WTC11 (cell line): ENCODE measurements around the gene YTHDC1. TPM values are rescaled to one million over a fixed set of nuclear protein-coding genes. Genes with fewer than 3 reads are reported as not detected.
A peak's percentile ranks its signal among the peaks of the same experiment; 100 is the strongest.

Experiments used
- ATAC-seq: fragments of 200-7000 bp; cut with Tn5 transposase; 2 replicates; pipeline ENCODE4 v1.10.0; 2021; ENCODE audit warnings: mild to moderate bottlenecking, moderate library complexity
- CTCF ChIA-PET: fragments of 300-600 bp; sonication (Branson Sonifier 250); formaldehyde crosslinking; loops from one replicate; lab custom pipeline; 2021; ENCODE audit warnings: antibody characterized with exemption; lab: Charles Lee
- POLR2A ChIA-PET: fragments of 350-600 bp; sonication (Branson Sonifier 250); formaldehyde crosslinking; loops from one replicate; lab custom pipeline; 2021; ENCODE audit warnings: antibody characterized with exemption; lab: Charles Lee
- DNase-seq: peaks from one replicate; pipeline ENCODE4 v3.0.0; 2021; ENCODE audit warnings: low spot score
- H3K27ac Mint-ChIP-seq: 2 replicates; pipeline ENCODE4 v1.8.0; 2021; ENCODE audit warnings: mixed read lengths
- H3K27me3 Mint-ChIP-seq: 2 replicates; pipeline ENCODE4 v1.8.0; 2021; ENCODE audit warnings: low read depth, mild to moderate bottlenecking, moderate library complexity, mixed read lengths
- H3K36me3 Mint-ChIP-seq: 2 replicates; pipeline ENCODE4 v1.8.0; 2021; ENCODE audit warnings: mixed read lengths
- H3K4me1 Mint-ChIP-seq: 2 replicates; pipeline ENCODE4 v1.8.0; 2022; ENCODE audit warnings: mixed read lengths
- H3K4me3 Mint-ChIP-seq: 2 replicates; pipeline ENCODE4 v1.8.0; 2021; ENCODE audit warnings: mild to moderate bottlenecking, moderate library complexity, mixed read lengths
- H3K9me3 Mint-ChIP-seq: 2 replicates; pipeline ENCODE4 v1.8.0; 2021; ENCODE audit warnings: mixed read lengths
- ELF4 ChIP-seq: sonication (generic); formaldehyde crosslinking; IDR thresholded peaks from 2 replicates; pipeline ENCODE4 v1.8.1; 2022; ENCODE audit warnings: low read depth, mild to moderate bottlenecking, moderate library complexity, missing genetic modification reagents
- EMX1 ChIP-seq: fragments of 250-450 bp; sonication (Bioruptor Pico); IDR thresholded peaks from 2 replicates; pipeline ENCODE4 v1.8.0; 2021; ENCODE audit warnings: mild to moderate bottlenecking
- FOXJ3 ChIP-seq: sonication (generic); formaldehyde crosslinking; IDR thresholded peaks from 2 replicates; pipeline ENCODE4 v1.9.0; 2021; ENCODE audit warnings: missing genetic modification reagents, mild to moderate bottlenecking, borderline replicate concordance
- FOXP1 ChIP-seq: sonication (generic); formaldehyde crosslinking; IDR thresholded peaks from 2 replicates; pipeline ENCODE4 v1.8.0; 2022; ENCODE audit warnings: missing genetic modification reagents, mild to moderate bottlenecking, moderate library complexity, borderline replicate concordance
- GABPB1 ChIP-seq: sonication (generic); formaldehyde crosslinking; IDR thresholded peaks from 2 replicates; pipeline ENCODE4 v1.8.1; 2023; ENCODE audit warnings: mild to moderate bottlenecking, missing genetic modification reagents
- HMGA2 ChIP-seq: fragments of 250-450 bp; sonication (Bioruptor Pico); IDR thresholded peaks from 2 replicates; pipeline ENCODE4 v1.4.0; 2021; ENCODE audit warnings: mild to moderate bottlenecking, moderate library complexity
- NFE2L1 ChIP-seq: sonication (generic); formaldehyde crosslinking; IDR thresholded peaks from 2 replicates; pipeline ENCODE4 v1.8.1; 2023; ENCODE audit warnings: missing genetic modification reagents
- NR1H2 ChIP-seq: sonication (generic); formaldehyde crosslinking; IDR thresholded peaks from 2 replicates; pipeline ENCODE4 v1.9.0; 2021; ENCODE audit warnings: mild to moderate bottlenecking, moderate library complexity, missing genetic modification reagents
- RELA ChIP-seq: sonication (generic); formaldehyde crosslinking; IDR thresholded peaks from 2 replicates; pipeline ENCODE4 v1.8.1; 2022; ENCODE audit warnings: missing genetic modification reagents, mild to moderate bottlenecking, borderline replicate concordance
- SOX15 ChIP-seq: fragments of 250-450 bp; sonication (Bioruptor Pico); IDR thresholded peaks from 2 replicates; pipeline ENCODE4 v1.9.0; 2021; ENCODE audit warnings: mild to moderate bottlenecking
- TEAD1 ChIP-seq: sonication (generic); formaldehyde crosslinking; IDR thresholded peaks from 2 replicates; pipeline ENCODE4 v1.8.0; 2022; ENCODE audit warnings: mild to moderate bottlenecking, missing genetic modification reagents
- TP53 ChIP-seq: sonication (generic); formaldehyde crosslinking; IDR thresholded peaks from 2 replicates; pipeline ENCODE4 v1.8.1; 2023; ENCODE audit warnings: mild to moderate bottlenecking, missing genetic modification reagents
- ZNF121 ChIP-seq: sonication (generic); formaldehyde crosslinking; IDR thresholded peaks from 2 replicates; pipeline ENCODE4 v1.8.0; 2023; ENCODE audit warnings: missing genetic modification reagents
- ZNF396 ChIP-seq: fragments of 250-450 bp; sonication (Bioruptor Pico); IDR thresholded peaks from 2 replicates; pipeline ENCODE4 v1.8.0; 2021; ENCODE audit warnings: mild to moderate bottlenecking, moderate library complexity, borderline replicate concordance
- total RNA-seq: library from RNA; stranded (reverse); gene quantifications from 3 replicates; pipeline ENCODE4 v1.2.3, GENCODE V29; 2021
- TF ChIP-seq, protein P1 (sequence below): sonication (generic); formaldehyde crosslinking; IDR thresholded peaks from 2 replicates; pipeline ENCODE4 v1.8.1; 2023; ENCODE audit warnings: mild to moderate bottlenecking, missing genetic modification reagents
- TF ChIP-seq, protein P2 (sequence below): sonication (generic); formaldehyde crosslinking; conservative IDR thresholded peaks from 2 replicates; pipeline ENCODE4 v1.8.1; 2022; ENCODE audit warnings: mild to moderate bottlenecking, missing genetic modification reagents
- TF ChIP-seq, protein P3 (sequence below): sonication (generic); formaldehyde crosslinking; IDR thresholded peaks from 2 replicates; pipeline ENCODE4 v1.8.1; 2023; ENCODE audit warnings: mild to moderate bottlenecking, missing genetic modification reagents
- TF ChIP-seq, protein P4 (sequence below): fragments of 250-450 bp; sonication (Bioruptor Pico); IDR thresholded peaks from 2 replicates; pipeline ENCODE4 v1.8.0; 2021; ENCODE audit warnings: mild to moderate bottlenecking
- TF ChIP-seq, protein P5 (sequence below): sonication (generic); formaldehyde crosslinking; IDR thresholded peaks from 2 replicates; pipeline ENCODE4 v1.8.0; 2022; ENCODE audit warnings: missing genetic modification reagents

YTHDC1 gene
- total RNA-seq, 1 experiment from 2014 or later: 118 TPM

DNA sequence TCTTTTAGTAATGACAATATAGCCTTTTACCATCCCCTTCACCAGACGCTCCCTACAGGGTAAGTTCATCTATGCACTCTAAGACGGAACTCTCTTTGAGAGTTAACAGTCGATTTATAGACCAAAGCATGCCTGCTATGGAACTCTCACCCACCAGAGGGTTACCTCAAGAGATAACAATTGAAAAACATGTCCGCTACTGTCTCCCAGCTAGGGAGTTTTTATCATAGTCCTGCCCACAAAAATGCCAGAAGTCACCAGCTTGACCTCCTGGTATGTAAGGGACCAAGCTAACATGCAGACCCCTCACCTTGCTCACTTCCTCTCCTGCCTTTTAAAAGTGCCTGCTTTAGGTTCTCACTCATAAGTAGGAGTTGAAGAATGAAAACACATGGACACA lies 16.7 kb upstream of the YTHDC1 start (continued):
- TF ChIP-seq EMX1: no peak
- TF ChIP-seq, all 79 proteins: peak for 0

DNA sequence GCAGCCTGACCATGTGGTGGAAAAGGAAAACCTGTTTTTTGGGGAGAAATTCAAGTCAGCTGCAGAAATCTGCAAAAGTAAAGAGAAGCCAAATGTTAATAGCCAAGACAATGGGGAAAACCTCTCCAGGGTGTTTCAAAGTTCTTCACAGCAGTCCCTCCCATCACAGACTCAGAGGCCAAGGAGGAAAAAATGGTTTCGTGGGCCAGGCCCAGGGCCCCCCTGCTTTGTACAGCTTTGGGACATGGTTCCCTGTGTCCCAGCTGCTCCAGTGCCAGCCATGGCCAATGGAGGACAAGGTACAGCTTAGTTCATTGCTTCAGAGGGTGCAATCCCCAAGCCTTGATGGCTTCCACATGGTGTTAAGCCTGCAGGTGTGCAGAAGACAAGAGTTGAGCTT lies 15.2 kb upstream of the YTHDC1 start:
- H3K9me3 Mint-ChIP-seq: peaks cover 37% of the 10 kb centered on the region
- H3K4me3 Mint-ChIP-seq: no peak overlapping the region
- H3K4me1 Mint-ChIP-seq: peaks cover 25% of the 10 kb centered on the region
- TF ChIP-seq ELF4 (CRISPR knock-in tag): no peak
- TF ChIP-seq FOXP1: no peak
- no peak for TF ChIP-seq ZNF396 (CRISPR knock-in tag)
- TF ChIP-seq, protein P1, sequence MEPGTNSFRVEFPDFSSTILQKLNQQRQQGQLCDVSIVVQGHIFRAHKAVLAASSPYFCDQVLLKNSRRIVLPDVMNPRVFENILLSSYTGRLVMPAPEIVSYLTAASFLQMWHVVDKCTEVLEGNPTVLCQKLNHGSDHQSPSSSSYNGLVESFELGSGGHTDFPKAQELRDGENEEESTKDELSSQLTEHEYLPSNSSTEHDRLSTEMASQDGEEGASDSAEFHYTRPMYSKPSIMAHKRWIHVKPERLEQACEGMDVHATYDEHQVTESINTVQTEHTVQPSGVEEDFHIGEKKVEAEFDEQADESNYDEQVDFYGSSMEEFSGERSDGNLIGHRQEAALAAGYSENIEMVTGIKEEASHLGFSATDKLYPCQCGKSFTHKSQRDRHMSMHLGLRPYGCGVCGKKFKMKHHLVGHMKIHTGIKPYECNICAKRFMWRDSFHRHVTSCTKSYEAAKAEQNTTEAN: no peak
- TF ChIP-seq TEAD1 (CRISPR knock-in tag): no peak
- no peak for TF ChIP-seq ZNF121 (CRISPR knock-in tag)
- TF ChIP-seq, protein P2, sequence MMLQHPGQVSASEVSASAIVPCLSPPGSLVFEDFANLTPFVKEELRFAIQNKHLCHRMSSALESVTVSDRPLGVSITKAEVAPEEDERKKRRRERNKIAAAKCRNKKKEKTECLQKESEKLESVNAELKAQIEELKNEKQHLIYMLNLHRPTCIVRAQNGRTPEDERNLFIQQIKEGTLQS (CRISPR knock-in tag): no peak
- H3K36me3 Mint-ChIP-seq: peaks cover 28% of the 10 kb centered on the region
- ChIA-PET POLR2A (no interaction called here), CTCF (no interaction called here)
- no peak overlapping the region for H3K27ac Mint-ChIP-seq
- DNase-seq (no peak), ATAC-seq (no peak)
- H3K27me3 Mint-ChIP-seq: peaks cover 76% of the 10 kb centered on the region

DNA sequence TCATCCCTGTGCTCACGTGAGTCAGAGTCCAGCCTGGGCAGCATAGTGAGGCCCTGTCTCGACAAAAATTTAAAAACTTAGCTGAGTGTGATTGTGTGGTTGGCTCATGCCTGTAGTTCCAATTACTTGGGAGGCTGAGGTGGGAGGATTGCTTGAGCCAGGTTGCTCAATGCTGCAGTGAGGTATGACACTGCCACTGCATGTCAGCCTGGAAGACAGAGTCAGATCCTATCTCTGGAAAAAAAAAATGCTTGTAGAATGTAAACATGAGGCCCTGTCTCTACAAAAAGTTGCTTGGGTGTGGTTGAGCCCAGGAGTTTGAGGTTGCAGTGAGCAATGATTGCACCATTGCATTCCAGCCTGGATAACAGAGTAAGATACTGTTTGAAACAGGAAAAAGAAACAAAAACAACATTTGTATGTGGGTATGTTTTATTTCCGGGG lies 11.3 kb upstream of the YTHDC1 start:
- POLR2A ChIA-PET: no interaction called here

DNA sequence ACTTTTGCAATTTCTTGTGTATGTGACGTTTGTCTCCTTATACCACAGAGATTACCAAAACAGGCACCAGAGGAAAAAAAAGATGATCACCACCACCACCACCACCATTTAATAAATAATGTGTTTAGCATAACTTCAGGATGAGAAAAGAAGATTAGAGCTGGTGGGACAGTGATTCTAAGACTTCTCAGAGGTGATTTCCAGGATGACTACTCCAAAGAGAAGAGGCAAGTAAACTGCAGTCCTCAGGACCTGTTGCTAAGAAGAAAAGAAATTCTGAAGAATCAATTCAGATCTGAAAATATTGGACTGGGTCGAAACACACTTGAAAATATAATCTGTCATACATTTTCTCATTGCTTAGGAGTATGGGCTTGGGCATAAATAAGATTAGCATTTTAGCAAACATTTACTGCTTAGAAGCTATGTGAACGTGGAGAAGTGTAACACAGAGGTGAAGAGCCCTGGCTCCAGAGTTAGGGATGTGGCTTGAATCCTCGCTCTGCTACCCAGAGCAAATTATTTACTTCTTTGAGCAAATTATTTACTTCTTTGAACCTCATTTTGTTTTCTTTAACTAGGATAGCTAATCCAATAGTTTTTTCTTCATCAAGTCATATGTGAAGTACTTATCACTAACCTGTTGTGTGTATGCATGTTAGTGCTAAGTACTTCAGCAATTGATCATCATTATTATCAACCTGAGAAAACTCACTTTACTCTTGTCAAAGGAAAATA lies 10.5 kb upstream of the YTHDC1 start:
- peaks cover 30% of the 10 kb centered on the region for H3K27me3 Mint-ChIP-seq
- ATAC-seq (no peak), DNase-seq (no peak)
- no peak overlapping the region for H3K4me3 Mint-ChIP-seq
- H3K9me3 Mint-ChIP-seq: peaks cover 16% of the 10 kb centered on the region
- H3K4me1 Mint-ChIP-seq: no peaks in the 10 kb centered on the region
- peaks cover 14% of the 10 kb centered on the region for H3K36me3 Mint-ChIP-seq
- CTCF ChIA-PET: no interaction called here
- POLR2A ChIA-PET: no interaction called here
- H3K27ac Mint-ChIP-seq: no peak overlapping the region
- TF ChIP-seq, protein P3, sequence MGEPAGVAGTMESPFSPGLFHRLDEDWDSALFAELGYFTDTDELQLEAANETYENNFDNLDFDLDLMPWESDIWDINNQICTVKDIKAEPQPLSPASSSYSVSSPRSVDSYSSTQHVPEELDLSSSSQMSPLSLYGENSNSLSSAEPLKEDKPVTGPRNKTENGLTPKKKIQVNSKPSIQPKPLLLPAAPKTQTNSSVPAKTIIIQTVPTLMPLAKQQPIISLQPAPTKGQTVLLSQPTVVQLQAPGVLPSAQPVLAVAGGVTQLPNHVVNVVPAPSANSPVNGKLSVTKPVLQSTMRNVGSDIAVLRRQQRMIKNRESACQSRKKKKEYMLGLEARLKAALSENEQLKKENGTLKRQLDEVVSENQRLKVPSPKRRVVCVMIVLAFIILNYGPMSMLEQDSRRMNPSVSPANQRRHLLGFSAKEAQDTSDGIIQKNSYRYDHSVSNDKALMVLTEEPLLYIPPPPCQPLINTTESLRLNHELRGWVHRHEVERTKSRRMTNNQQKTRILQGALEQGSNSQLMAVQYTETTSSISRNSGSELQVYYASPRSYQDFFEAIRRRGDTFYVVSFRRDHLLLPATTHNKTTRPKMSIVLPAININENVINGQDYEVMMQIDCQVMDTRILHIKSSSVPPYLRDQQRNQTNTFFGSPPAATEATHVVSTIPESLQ (CRISPR knock-in tag): no peak
- TF ChIP-seq NR1H2 (no peak), HMGA2 (CRISPR knock-in tag) (no peak), NFE2L1 (CRISPR knock-in tag) (no peak), SOX15 (CRISPR knock-in tag) (no peak), RELA (CRISPR knock-in tag) (no peak)
- TF ChIP-seq, protein P4, sequence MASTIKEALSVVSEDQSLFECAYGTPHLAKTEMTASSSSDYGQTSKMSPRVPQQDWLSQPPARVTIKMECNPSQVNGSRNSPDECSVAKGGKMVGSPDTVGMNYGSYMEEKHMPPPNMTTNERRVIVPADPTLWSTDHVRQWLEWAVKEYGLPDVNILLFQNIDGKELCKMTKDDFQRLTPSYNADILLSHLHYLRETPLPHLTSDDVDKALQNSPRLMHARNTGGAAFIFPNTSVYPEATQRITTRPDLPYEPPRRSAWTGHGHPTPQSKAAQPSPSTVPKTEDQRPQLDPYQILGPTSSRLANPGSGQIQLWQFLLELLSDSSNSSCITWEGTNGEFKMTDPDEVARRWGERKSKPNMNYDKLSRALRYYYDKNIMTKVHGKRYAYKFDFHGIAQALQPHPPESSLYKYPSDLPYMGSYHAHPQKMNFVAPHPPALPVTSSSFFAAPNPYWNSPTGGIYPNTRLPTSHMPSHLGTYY (CRISPR knock-in tag): no peak
- TF ChIP-seq, protein P2 (CRISPR knock-in tag): no peak

More for the DNA sequence above, 11.3 kb upstream of the YTHDC1 start:
- ATAC-seq (no peak), DNase-seq (no peak)
- Mint-ChIP-seq H3K9me3 (peaks cover 24% of the 10 kb centered on the region), H3K4me3 (no peak overlapping the region), H3K27ac (no peak overlapping the region), H3K36me3 (peaks cover 22% of the 10 kb centered on the region), H3K27me3 (peaks cover 38% of the 10 kb centered on the region), H3K4me1 (no peaks in the 10 kb centered on the region)
- CTCF ChIA-PET: no interaction called here
- TF ChIP-seq, protein P5, sequence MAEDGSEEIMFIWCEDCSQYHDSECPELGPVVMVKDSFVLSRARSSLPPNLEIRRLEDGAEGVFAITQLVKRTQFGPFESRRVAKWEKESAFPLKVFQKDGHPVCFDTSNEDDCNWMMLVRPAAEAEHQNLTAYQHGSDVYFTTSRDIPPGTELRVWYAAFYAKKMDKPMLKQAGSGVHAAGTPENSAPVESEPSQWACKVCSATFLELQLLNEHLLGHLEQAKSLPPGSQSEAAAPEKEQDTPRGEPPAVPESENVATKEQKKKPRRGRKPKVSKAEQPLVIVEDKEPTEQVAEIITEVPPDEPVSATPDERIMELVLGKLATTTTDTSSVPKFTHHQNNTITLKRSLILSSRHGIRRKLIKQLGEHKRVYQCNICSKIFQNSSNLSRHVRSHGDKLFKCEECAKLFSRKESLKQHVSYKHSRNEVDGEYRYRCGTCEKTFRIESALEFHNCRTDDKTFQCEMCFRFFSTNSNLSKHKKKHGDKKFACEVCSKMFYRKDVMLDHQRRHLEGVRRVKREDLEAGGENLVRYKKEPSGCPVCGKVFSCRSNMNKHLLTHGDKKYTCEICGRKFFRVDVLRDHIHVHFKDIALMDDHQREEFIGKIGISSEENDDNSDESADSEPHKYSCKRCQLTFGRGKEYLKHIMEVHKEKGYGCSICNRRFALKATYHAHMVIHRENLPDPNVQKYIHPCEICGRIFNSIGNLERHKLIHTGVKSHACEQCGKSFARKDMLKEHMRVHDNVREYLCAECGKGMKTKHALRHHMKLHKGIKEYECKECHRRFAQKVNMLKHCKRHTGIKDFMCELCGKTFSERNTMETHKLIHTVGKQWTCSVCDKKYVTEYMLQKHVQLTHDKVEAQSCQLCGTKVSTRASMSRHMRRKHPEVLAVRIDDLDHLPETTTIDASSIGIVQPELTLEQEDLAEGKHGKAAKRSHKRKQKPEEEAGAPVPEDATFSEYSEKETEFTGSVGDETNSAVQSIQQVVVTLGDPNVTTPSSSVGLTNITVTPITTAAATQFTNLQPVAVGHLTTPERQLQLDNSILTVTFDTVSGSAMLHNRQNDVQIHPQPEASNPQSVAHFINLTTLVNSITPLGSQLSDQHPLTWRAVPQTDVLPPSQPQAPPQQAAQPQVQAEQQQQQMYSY (CRISPR knock-in tag): no peak
- TF ChIP-seq EMX1 (no peak), TP53 (CRISPR knock-in tag) (no peak), FOXJ3 (CRISPR knock-in tag) (no peak), GABPB1 (CRISPR knock-in tag) (peak; percentile 78)
- TF ChIP-seq, protein P1: no peak
